ENCODE data around the gene ATP1A2.

Gene ATP1A2

DNA sequence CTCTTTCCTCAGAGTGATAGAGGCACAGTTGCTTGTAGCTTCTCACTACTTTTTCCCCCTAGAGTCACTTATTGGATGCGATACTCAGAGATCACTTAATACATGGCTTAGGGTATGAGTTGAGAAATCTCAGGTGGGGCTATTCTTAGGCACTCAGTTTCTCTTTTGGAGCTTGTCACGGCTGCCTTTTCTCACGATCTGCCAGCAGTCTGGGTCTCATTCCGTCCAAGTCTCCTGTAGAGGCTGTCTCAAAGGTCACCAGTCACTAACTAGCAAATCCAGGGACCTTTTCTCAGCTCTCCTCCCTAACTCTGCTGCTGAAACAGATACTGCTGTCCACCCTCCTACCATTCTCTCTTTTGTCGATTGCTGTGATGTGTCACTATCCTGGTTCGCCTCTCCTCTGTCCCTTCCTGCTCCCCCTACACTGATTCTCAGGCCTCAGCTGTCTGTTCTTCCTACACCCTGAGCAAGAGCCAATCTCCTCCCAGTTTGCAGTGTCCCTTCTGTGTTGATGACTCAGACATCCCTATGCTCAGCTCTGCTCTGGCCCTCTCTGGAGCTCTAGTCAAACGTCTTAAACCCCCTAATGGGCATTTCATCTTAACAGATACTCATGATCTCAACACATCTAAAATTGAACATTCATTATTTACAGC is 12.4 kb downstream of the ATP1A2 start:
- DNase-seq (ENCODE audit: extremely low spot score), result no peak
- ChIA-PET CTCF (interaction anchor here (0.9 to 2.0 kb wide), 6 partner anchors 11 to 250 kb away, joined by 3 to 5 read pairs (median 4); no protein-coding TSS in a partner anchor), POLR2A (no interaction called here)
- TF ChIP-seq, protein P1, sequence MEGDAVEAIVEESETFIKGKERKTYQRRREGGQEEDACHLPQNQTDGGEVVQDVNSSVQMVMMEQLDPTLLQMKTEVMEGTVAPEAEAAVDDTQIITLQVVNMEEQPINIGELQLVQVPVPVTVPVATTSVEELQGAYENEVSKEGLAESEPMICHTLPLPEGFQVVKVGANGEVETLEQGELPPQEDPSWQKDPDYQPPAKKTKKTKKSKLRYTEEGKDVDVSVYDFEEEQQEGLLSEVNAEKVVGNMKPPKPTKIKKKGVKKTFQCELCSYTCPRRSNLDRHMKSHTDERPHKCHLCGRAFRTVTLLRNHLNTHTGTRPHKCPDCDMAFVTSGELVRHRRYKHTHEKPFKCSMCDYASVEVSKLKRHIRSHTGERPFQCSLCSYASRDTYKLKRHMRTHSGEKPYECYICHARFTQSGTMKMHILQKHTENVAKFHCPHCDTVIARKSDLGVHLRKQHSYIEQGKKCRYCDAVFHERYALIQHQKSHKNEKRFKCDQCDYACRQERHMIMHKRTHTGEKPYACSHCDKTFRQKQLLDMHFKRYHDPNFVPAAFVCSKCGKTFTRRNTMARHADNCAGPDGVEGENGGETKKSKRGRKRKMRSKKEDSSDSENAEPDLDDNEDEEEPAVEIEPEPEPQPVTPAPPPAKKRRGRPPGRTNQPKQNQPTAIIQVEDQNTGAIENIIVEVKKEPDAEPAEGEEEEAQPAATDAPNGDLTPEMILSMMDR (IDR thresholded peaks at IDR 0.05; ENCODE audit: control extremely low read depth, extremely low read depth, low read depth, missing control alignments), result no peak

DNA sequence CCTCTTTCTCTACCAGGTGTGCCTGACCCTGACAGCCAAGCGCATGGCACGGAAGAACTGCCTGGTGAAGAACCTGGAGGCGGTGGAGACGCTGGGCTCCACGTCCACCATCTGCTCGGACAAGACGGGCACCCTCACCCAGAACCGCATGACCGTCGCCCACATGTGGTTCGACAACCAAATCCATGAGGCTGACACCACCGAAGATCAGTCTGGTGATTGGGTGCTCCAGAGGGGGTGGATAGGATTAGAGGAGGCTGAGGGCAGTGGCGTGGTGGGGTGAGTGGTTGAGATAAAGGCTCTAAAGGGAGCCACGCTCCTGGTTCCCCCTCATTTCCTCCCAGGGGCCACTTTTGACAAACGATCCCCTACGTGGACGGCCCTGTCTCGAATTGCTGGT is 13.1 kb downstream of the ATP1A2 start:
- ChIA-PET CTCF (interaction anchor here (1.0 kb wide), 1 partner anchor 10 kb away, joined by 3 read pairs; no protein-coding TSS in a partner anchor), POLR2A (no interaction called here)
- DNase-seq (ENCODE audit: extremely low spot score), result no peak
- TF ChIP-seq, protein P1 (IDR thresholded peaks at IDR 0.05; ENCODE audit: control extremely low read depth, extremely low read depth, low read depth, missing control alignments), result no peak

DNA sequence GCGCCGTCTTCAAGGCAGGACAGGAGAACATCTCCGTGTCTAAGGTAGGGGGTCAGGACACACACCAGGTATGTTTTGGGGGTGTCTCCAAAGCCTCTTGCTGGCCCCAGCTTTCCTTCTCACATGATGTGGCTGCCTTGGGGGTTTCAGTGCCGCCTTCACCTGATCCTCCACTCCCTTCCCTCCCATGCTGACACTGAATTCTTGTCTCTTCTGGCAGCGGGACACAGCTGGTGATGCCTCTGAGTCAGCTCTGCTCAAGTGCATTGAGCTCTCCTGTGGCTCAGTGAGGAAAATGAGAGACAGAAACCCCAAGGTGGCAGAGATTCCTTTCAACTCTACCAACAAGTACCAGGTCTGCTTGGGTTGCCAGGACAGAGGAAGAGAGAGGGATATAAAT is 13.5 kb downstream of the ATP1A2 start:
- TF ChIP-seq, protein P1 (IDR thresholded peaks at IDR 0.05; ENCODE audit: control extremely low read depth, extremely low read depth, low read depth, missing control alignments), result no peak

GRCh38 chr1:160129558-160129957 is 14.0 kb downstream of the ATP1A2 start:
- TF ChIP-seq, protein P1 (IDR thresholded peaks at IDR 0.05; ENCODE audit: control extremely low read depth, extremely low read depth, low read depth, missing control alignments), result no peak
- ChIA-PET POLR2A (no interaction called here), CTCF (interaction anchor here (1.2 to 2.0 kb wide), 2 partner anchors 15 to 64 kb away, joined by 3 to 5 read pairs; no protein-coding TSS in a partner anchor)
- DNase-seq (ENCODE audit: extremely low spot score), result no peak

More for the DNA sequence above, 13.5 kb downstream of the ATP1A2 start:
- ChIA-PET POLR2A (no interaction called here), CTCF (interaction anchor here (2.0 kb wide), 1 partner anchor 64 kb away, joined by 5 read pairs; no protein-coding TSS in a partner anchor)
- no peak for DNase-seq (ENCODE audit: extremely low spot score)

DNA sequence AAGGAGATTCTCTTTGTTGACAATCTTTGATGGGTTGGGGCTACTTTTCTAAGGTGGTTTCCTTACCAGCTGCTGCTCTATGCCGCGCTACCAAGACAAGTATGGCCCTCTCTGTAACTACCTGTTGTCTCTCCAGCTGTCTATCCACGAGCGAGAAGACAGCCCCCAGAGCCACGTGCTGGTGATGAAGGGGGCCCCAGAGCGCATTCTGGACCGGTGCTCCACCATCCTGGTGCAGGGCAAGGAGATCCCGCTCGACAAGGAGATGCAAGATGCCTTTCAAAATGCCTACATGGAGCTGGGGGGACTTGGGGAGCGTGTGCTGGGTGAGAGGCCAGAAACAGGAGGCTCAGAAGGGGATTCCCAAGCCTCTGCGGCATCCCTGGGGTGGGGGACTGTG is 14.4 kb downstream of the ATP1A2 start:
- ChIA-PET POLR2A (no interaction called here), CTCF (interaction anchor here (1.2 to 2.0 kb wide), 2 partner anchors 14 to 63 kb away, joined by 3 to 5 read pairs; no protein-coding TSS in a partner anchor)
- TF ChIP-seq, protein P1 (IDR thresholded peaks at IDR 0.05; ENCODE audit: control extremely low read depth, extremely low read depth, low read depth, missing control alignments), result no peak
- DNase-seq (ENCODE audit: extremely low spot score), result no peak

- TF ChIP-seq, protein P1 (IDR thresholded peaks at IDR 0.05; ENCODE audit: control extremely low read depth, extremely low read depth, low read depth, missing control alignments), result no peak
- no peak for DNase-seq (ENCODE audit: extremely low spot score)
- ChIA-PET CTCF (interaction anchor here (1.2 to 2.0 kb wide), 3 partner anchors 14 to 63 kb away, joined by 3 to 5 read pairs (median 5); no protein-coding TSS in a partner anchor), POLR2A (no interaction called here)
Observed at GRCh38 chr1:160130486-160130885, 14.9 kb downstream of the ATP1A2 start.

Measured in GM10248 (cell line).